ENCODE measurements around the gene ZNF142.

GRCh38 chr2:218643751-218644310 lies 15.6 kb downstream of the ZNF142 start:
- TF ChIP-seq CTCF (conservative IDR thresholded peaks at IDR 0.05; ENCODE audit: low read depth, low read length) (no peak), MXI1 (IDR thresholded peaks at IDR 0.05; ENCODE audit: borderline replicate concordance, low read depth, low read length) (no peak), POLR2A (IDR thresholded peaks at IDR 0.05; ENCODE audit: low read depth, low read length) (no peak), BHLHE40 (IDR thresholded peaks at IDR 0.05; ENCODE audit: low read depth, low read length) (no peak), RAD21 (IDR thresholded peaks at IDR 0.05; ENCODE audit: low read length) (no peak), USF2 (IDR thresholded peaks at IDR 0.05; ENCODE audit: low read depth, low read length) (no peak), MAFK (IDR thresholded peaks at IDR 0.05; ENCODE audit: low read depth, low read length) (no peak), MAZ (IDR thresholded peaks at IDR 0.05; ENCODE audit: borderline replicate concordance, low read depth, low read length) (no peak)
